ENCODE measurements around the gene THAP3. TPM values are rescaled to one million over a fixed set of nuclear protein-coding genes. Genes with fewer than 3 reads are reported as not detected.

Gene THAP3
- total and polyA plus RNA-seq, 2 donors (not counting 1 experiment from before 2014, with no cell fraction given): 5.3 to 35.5 TPM

DNA sequence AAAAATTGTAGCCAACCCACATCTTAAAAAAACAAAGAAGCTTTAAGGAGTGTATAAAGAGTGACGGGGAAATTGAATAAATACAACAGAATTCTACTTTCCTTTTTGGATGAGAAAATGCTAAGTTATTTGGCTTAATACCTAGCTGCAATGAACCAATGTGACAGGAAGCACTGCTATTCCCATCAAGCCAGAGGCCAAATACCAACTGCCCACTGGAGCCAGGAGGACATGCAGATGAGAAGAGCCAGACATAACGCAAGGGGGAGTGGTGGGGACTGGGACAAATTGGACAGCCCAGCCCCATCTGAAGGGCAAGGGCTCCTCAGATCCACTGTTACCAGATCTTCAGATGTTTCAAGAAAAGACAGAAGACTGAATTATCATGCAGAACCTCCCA lies 51.3 kb downstream of the THAP3 start:
- no peak for DNase-seq (ENCODE audit: low read depth in 2 of 2)
- no peaks in the 10 kb centered on the region for H3K4me1 ChIP-seq (ENCODE audit: control insufficient read depth, extremely low read depth, insufficient read depth, low read length)
- no peak for TF ChIP-seq EZH2 (IDR thresholded peaks at IDR 0.05; ENCODE audit: low read length, missing control alignments)
- TF ChIP-seq, protein P1, sequence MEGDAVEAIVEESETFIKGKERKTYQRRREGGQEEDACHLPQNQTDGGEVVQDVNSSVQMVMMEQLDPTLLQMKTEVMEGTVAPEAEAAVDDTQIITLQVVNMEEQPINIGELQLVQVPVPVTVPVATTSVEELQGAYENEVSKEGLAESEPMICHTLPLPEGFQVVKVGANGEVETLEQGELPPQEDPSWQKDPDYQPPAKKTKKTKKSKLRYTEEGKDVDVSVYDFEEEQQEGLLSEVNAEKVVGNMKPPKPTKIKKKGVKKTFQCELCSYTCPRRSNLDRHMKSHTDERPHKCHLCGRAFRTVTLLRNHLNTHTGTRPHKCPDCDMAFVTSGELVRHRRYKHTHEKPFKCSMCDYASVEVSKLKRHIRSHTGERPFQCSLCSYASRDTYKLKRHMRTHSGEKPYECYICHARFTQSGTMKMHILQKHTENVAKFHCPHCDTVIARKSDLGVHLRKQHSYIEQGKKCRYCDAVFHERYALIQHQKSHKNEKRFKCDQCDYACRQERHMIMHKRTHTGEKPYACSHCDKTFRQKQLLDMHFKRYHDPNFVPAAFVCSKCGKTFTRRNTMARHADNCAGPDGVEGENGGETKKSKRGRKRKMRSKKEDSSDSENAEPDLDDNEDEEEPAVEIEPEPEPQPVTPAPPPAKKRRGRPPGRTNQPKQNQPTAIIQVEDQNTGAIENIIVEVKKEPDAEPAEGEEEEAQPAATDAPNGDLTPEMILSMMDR (conservative IDR thresholded peaks at IDR 0.05 in 1 of 2, IDR thresholded peaks at IDR 0.05 in 1 of 2; ENCODE audit: low read depth in 1 of 2, low read length in 2 of 2): no peak
- H4K20me1 ChIP-seq (ENCODE audit: control insufficient read depth, extremely low read depth, insufficient read depth, low read length): no peaks in the 10 kb centered on the region
- H3K4me2 ChIP-seq (ENCODE audit: extremely low read depth, insufficient read depth, low read length): no peak overlapping the region
- no peaks in the 10 kb centered on the region for H3K27me3 ChIP-seq (ENCODE audit: control insufficient read depth, insufficient read depth, low read length)
- peaks cover 1% of the 10 kb centered on the region for H3K36me3 ChIP-seq (ENCODE audit: control insufficient read depth, insufficient read depth, low read length)
- H2AFZ ChIP-seq (ENCODE audit: low read length): no peak overlapping the region
- H3K27ac ChIP-seq (ENCODE audit: insufficient read depth, low read length): no peak overlapping the region
- H3K9ac ChIP-seq (ENCODE audit: insufficient read depth, low read length): no peak overlapping the region
- no peaks in the 10 kb centered on the region for H3K79me2 ChIP-seq (ENCODE audit: control insufficient read depth, insufficient read depth, low read length)
- no peaks in the 10 kb centered on the region for H3K9me3 ChIP-seq (ENCODE audit: control insufficient read depth, insufficient read depth, low read depth, low read length)
- no peak overlapping the region for H3K4me3 ChIP-seq (replicated peaks in 1 of 4; ENCODE audit: control extremely low read depth in 1 of 4, insufficient read depth in 1 of 4, low read depth in 3 of 4, low read length in 4 of 4)

Other genes with a start within 250 kb of the THAP3 start
- 22.3 and 58.0 TPM in 2 replicates for gene ACOT7, start 231.1 kb upstream of the THAP3 start, total RNA-seq
- 50.7 and 141 TPM in 2 replicates for gene ACOT7, start 231.1 kb upstream of the THAP3 start, polyA plus RNA-seq
- 0.26 and 0.50 TPM in 2 replicates for gene HES2, start 204.9 kb upstream of the THAP3 start, total RNA-seq
- 0.02 TPM in 1 of 2 replicates, not detected in the other for gene HES2, start 204.9 kb upstream of the THAP3 start, polyA plus RNA-seq
- not detected in 2 replicates for gene ESPN, start 200.1 kb upstream of the THAP3 start, total RNA-seq
- gene ESPN, start 200.1 kb upstream of the THAP3 start, polyA plus RNA-seq: not detected in 2 replicates
- 0.51 and 1.5 TPM in 2 replicates for gene TNFRSF25, start 158.7 kb upstream of the THAP3 start, total RNA-seq
- 0.24 and 0.37 TPM in 2 replicates for gene TNFRSF25, start 158.7 kb upstream of the THAP3 start, polyA plus RNA-seq
- gene PLEKHG5, start 133.2 kb upstream of the THAP3 start, total RNA-seq: 1.3 and 3.3 TPM in 2 replicates
- gene PLEKHG5, start 133.2 kb upstream of the THAP3 start, polyA plus RNA-seq: 0.42 and 0.79 TPM in 2 replicates
- 17.5 and 18.7 TPM in 2 replicates for gene NOL9, start 70.4 kb upstream of the THAP3 start, total RNA-seq
- 19.0 and 24.2 TPM in 2 replicates for gene NOL9, start 70.4 kb upstream of the THAP3 start, polyA plus RNA-seq
- gene TAS1R1, start 69.6 kb upstream of the THAP3 start, total RNA-seq: under 0.01 and 0.17 TPM in 2 replicates
- gene TAS1R1, start 69.6 kb upstream of the THAP3 start, polyA plus RNA-seq: 0.05 and 0.10 TPM in 2 replicates
- gene ZBTB48, start 44.9 kb upstream of the THAP3 start, total RNA-seq: 15.4 and 16.0 TPM in 2 replicates
- gene ZBTB48, start 44.9 kb upstream of the THAP3 start, polyA plus RNA-seq: 4.9 and 5.7 TPM in 2 replicates
- gene KLHL21, start 22.0 kb upstream of the THAP3 start, total RNA-seq: 39.3 and 44.9 TPM in 2 replicates
- gene KLHL21, start 22.0 kb upstream of the THAP3 start, polyA plus RNA-seq: 11.7 and 12.8 TPM in 2 replicates
- gene PHF13, start 11.1 kb upstream of the THAP3 start, total RNA-seq: 12.3 and 13.7 TPM in 2 replicates
- gene PHF13, start 11.1 kb upstream of the THAP3 start, polyA plus RNA-seq: 10.0 and 12.1 TPM in 2 replicates
- gene DNAJC11, start 76.9 kb downstream of the THAP3 start, total RNA-seq: 29.0 and 35.2 TPM in 2 replicates
- gene DNAJC11, start 76.9 kb downstream of the THAP3 start, polyA plus RNA-seq: 31.8 and 47.2 TPM in 2 replicates
- 45.5 and 47.6 TPM in 2 replicates for gene CAMTA1, start 160.6 kb downstream of the THAP3 start, total RNA-seq
- gene CAMTA1, start 160.6 kb downstream of the THAP3 start, polyA plus RNA-seq: 78.5 and 86.0 TPM in 2 replicates